Nephron progenitor cell (in vitro differentiated cells): ENCODE measurements around the gene PEX14.

Experiments used
- DNase-seq: peaks from one replicate; pipeline ENCODE4 v3.0.0; 2021
- H3K27ac Mint-ChIP-seq: 2 replicates; pipeline ENCODE4 v1.8.0; 2021; ENCODE audit warnings: mild to moderate bottlenecking, moderate library complexity, mixed read lengths
- H3K27me3 Mint-ChIP-seq: 2 replicates; pipeline ENCODE4 v1.8.0; 2021; ENCODE audit warnings: mild to moderate bottlenecking, low read depth, mixed read lengths; ENCODE audit not compliant: poor library complexity
- H3K36me3 Mint-ChIP-seq: 2 replicates; pipeline ENCODE4 v1.8.0; 2021; ENCODE audit warnings: low read depth, mixed read lengths
- H3K4me1 Mint-ChIP-seq: 2 replicates; pipeline ENCODE4 v1.8.0; 2021; ENCODE audit warnings: mixed read lengths
- H3K4me3 Mint-ChIP-seq: 2 replicates; pipeline ENCODE4 v1.8.0; 2021; ENCODE audit warnings: mild to moderate bottlenecking, moderate library complexity, mixed read lengths
- H3K9me3 Mint-ChIP-seq: 2 replicates; pipeline ENCODE4 v1.8.0; 2021; ENCODE audit warnings: mild to moderate bottlenecking, moderate library complexity, mixed read lengths
- TF ChIP-seq, protein P1 (sequence below): fragments of 200-600 bp; sonication (generic); IDR thresholded peaks from 2 replicates; pipeline ENCODE4 v1.5.0; 2021; ENCODE audit warnings: antibody characterized with exemption

PEX14 gene

DNA sequence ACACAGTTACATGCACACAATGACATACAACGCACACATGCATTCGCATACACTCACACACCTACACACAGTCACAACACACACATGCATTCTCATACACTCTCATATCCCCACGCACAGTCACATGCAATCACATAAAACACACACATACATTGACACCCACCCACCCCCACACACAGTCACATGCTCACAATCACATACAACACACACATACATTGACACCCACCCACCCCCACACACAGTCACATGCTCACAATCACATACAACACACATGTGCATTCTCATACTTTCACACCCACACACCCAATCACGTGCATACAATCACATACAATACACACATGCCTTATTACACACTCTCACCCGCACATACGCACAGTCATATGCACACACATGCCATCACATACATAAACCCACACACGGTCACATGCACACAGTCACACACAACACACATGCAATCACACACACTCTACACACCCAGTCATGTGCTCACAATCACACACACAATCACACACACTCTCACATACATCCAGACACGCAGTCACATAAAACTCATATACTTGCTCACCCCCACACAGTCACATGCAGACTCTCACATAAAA is 187.4 kb downstream of the PEX14 start:
- Mint-ChIP-seq H3K36me3 (no peaks in the 10 kb centered on the region), H3K27me3 (peaks cover 8% of the 10 kb centered on the region), H3K4me3 (no peak overlapping the region), H3K4me1 (peaks cover 39% of the 10 kb centered on the region), H3K27ac (no peak overlapping the region), H3K9me3 (no peaks in the 10 kb centered on the region)
- no peak for DNase-seq
- TF ChIP-seq, protein P1, sequence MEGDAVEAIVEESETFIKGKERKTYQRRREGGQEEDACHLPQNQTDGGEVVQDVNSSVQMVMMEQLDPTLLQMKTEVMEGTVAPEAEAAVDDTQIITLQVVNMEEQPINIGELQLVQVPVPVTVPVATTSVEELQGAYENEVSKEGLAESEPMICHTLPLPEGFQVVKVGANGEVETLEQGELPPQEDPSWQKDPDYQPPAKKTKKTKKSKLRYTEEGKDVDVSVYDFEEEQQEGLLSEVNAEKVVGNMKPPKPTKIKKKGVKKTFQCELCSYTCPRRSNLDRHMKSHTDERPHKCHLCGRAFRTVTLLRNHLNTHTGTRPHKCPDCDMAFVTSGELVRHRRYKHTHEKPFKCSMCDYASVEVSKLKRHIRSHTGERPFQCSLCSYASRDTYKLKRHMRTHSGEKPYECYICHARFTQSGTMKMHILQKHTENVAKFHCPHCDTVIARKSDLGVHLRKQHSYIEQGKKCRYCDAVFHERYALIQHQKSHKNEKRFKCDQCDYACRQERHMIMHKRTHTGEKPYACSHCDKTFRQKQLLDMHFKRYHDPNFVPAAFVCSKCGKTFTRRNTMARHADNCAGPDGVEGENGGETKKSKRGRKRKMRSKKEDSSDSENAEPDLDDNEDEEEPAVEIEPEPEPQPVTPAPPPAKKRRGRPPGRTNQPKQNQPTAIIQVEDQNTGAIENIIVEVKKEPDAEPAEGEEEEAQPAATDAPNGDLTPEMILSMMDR = no peak

- Mint-ChIP-seq H3K4me3 (no peak overlapping the region), H3K27me3 (peaks cover 8% of the 10 kb centered on the region), H3K9me3 (no peaks in the 10 kb centered on the region), H3K36me3 (no peaks in the 10 kb centered on the region), H3K27ac (no peak overlapping the region), H3K4me1 (peaks cover 37% of the 10 kb centered on the region)
- TF ChIP-seq, protein P1 = no peak
- DNase-seq = no peak
These were observed 188.3 kb downstream of the PEX14 start for GRCh38 chr1:10662824-10663677.

GRCh38 chr1:10663678-10664035 is 188.9 kb downstream of the PEX14 start:
- Mint-ChIP-seq H3K4me3 (peak overlapping the region; percentile 41), H3K9me3 (no peaks in the 10 kb centered on the region), H3K36me3 (no peaks in the 10 kb centered on the region), H3K4me1 (peaks cover 41% of the 10 kb centered on the region), H3K27me3 (peaks cover 8% of the 10 kb centered on the region), H3K27ac (no peak overlapping the region)
- TF ChIP-seq, protein P1 = no peak
- peak; percentile 76 for DNase-seq

DNA sequence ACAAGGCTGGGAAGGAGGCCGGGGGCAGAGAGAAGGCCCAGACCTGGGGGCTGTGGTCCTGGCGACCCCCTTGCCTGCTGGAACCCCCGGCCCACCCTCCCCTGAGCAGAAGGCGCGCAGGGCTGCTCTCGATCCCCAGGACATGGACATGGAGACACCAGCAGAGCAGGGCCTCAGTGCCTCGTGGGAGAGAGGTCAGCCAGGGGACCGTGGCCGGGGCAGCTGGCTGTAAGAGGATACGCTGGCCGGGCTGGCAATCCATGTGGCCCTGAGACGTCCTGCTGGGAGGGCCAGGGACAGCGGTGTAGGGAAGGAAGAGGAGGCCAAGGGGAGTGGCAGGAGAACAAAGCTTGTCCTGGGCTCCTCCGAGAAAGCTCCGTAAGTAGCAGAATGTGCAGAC is 189.5 kb downstream of the PEX14 start:
- Mint-ChIP-seq H3K27me3 (peaks cover 6% of the 10 kb centered on the region), H3K4me1 (peaks cover 47% of the 10 kb centered on the region), H3K9me3 (no peaks in the 10 kb centered on the region), H3K36me3 (no peaks in the 10 kb centered on the region), H3K4me3 (peak overlapping the region; percentile 39), H3K27ac (no peak overlapping the region)
- DNase-seq = peak; percentile 81
- TF ChIP-seq, protein P1 = no peak

DNA sequence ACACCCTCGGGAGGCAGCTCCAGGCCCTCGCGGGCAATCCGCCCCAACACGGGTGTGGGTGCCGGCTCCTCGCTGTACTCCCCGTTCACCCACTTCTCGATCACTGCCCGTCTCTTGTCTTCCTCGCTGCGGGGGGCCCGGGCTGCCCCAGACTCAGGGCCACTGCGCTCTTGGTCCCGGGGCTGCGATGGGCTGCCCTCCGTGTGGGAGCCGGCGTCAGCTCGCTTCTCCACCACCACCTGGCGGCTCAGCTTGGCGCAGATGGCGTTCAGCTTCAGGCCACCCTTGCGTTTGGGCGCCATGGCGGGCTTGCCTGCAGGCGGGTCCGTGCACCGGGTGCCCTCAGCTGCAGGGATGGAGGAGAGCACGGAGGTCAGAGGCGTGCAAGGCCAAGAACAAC is 190.5 kb downstream of the PEX14 start:
- no peak for DNase-seq
- TF ChIP-seq, protein P1 = no peak
- H3K36me3 Mint-ChIP-seq = no peaks in the 10 kb centered on the region
- H3K9me3 Mint-ChIP-seq = no peaks in the 10 kb centered on the region
- no peak overlapping the region for H3K4me3 Mint-ChIP-seq
- H3K27ac Mint-ChIP-seq = no peak overlapping the region
- peaks cover 57% of the 10 kb centered on the region for H3K4me1 Mint-ChIP-seq
- H3K27me3 Mint-ChIP-seq = peaks cover 3% of the 10 kb centered on the region
